K562 (cell line): ENCODE data around the gene DESI1. TPM values are rescaled to one million over a fixed set of nuclear protein-coding genes. Genes with fewer than 3 reads are reported as not detected.
"Not testable (repeated sequence)": the region's sequence is repeated elsewhere in the genome, so short reads cannot be mapped to it uniquely, and the experiment has no call there.

Experiments used
- ATAC-seq: fragments of 200-7000 bp; cut with Tn5 transposase; 3 replicates; pipeline ENCODE4 v1.9.1; 2020; ENCODE audit warnings: moderate library complexity
- BruUV-seq: library from RNA; stranded (reverse); fragments of 400-500 nt; replicated peaks from 2 replicates; lab custom pipeline; 2021; lab: Mats Ljungman, UMichigan
- CTCF ChIA-PET: fragments of 300-600 bp; formaldehyde crosslinking; extraction: SDS; loops from one replicate; lab custom pipeline; 2021; ENCODE audit warnings: low intra/inter-chr PET ratio; lab: Yijun Ruan, JAX
- POLR2A ChIA-PET: fragments of 300-600, 350-650 bp; sonication (Branson Sonifier 250); formaldehyde crosslinking; extraction: SDS; loops from one replicate; lab custom pipeline; 2021; ENCODE audit warnings: antibody characterized with exemption, inconsistent platforms; lab: Yijun Ruan, JAX
- DNase-seq, 4 experiments: peaks; one replicate each; pipeline versions ENCODE4 v3.0.0 to v3.0.0-alpha.2; 2011 to 2018; ENCODE audit warnings: low spot score in 3 of 4, mixed read lengths in 3 of 4; ENCODE audit errors: extremely low read depth in 1 of 4
- FAIRE-seq: peaks from 2 replicates; lab custom pipeline; 2011; peaks lifted over from hg19 to GRCh38; lab: Jason Lieb, UNC
- H2AFZ ChIP-seq: 2 replicates; pipeline ENCODE4 v1.6.0; 2011; ENCODE audit warnings: low read depth, low read length, control low read depth, inconsistent platforms
- H3K27ac ChIP-seq: fragments of 200-600 bp; 3 replicates; pipeline ENCODE4 v1.8.0; 2011; ENCODE audit warnings: low read depth, mild to moderate bottlenecking, control low read depth, inconsistent platforms, low read length, moderate library complexity, mixed read lengths; ENCODE audit errors: extremely low read depth
- H3K27me3 ChIP-seq, 2 experiments: fragments of 300-600 bp in 1 of 2; 2 replicates in 1 of 2; 3 replicates in 1 of 2; pipeline versions ENCODE4 v1.6.0 to v1.8.0; 2011; ENCODE audit warnings: inconsistent platforms in 2 of 2, low read length in 2 of 2, mild to moderate bottlenecking in 1 of 2, mixed read lengths in 1 of 2, moderate library complexity in 1 of 2; ENCODE audit not compliant: control insufficient read depth in 2 of 2, insufficient read depth in 2 of 2
- H3K36me3 ChIP-seq: fragments of 300-600 bp; 3 replicates; pipeline ENCODE4 v1.8.0; 2011; ENCODE audit warnings: mild to moderate bottlenecking, low read length, inconsistent platforms; ENCODE audit not compliant: control insufficient read depth, insufficient read depth
- H3K4me1 ChIP-seq, 2 experiments: fragments of 200-600 bp in 1 of 2; replicated peaks in 1 of 2; 2 replicates in 1 of 2; 3 replicates in 1 of 2; pipeline versions ENCODE4 v1.5.1 to v1.8.0; 2011; ENCODE audit warnings: inconsistent platforms in 2 of 2, low read length in 2 of 2, mild to moderate bottlenecking in 1 of 2, mixed read lengths in 1 of 2, moderate library complexity in 1 of 2; ENCODE audit not compliant: control insufficient read depth in 2 of 2, insufficient read depth in 2 of 2
- H3K4me2 ChIP-seq: 2 replicates; pipeline ENCODE4 v1.6.1; 2011; ENCODE audit warnings: low read length, control low read depth, inconsistent platforms, mixed read lengths; ENCODE audit not compliant: insufficient read depth
- H3K4me3 ChIP-seq: fragments of 200-600 bp; sonication (generic), shearing (Covaris generic); 2 replicates; pipeline ENCODE4 v1.5.1; 2016; ENCODE audit warnings: control low read depth, inconsistent platforms
- H3K79me2 ChIP-seq: fragments of 200-600 bp; 3 replicates; pipeline ENCODE4 v1.8.0; 2011; ENCODE audit warnings: low read length, inconsistent platforms; ENCODE audit not compliant: control insufficient read depth, insufficient read depth
- H3K9ac ChIP-seq, 2 experiments: 2 replicates each; pipeline versions ENCODE4 v1.6.0 to v1.6.1; 2011; ENCODE audit warnings: low read depth in 2 of 2, low read length in 2 of 2, control low read depth in 1 of 2, inconsistent platforms in 1 of 2, mild to moderate bottlenecking in 1 of 2, mixed read lengths in 1 of 2; ENCODE audit not compliant: insufficient read depth in 1 of 2
- H3K9me1 ChIP-seq: one replicate; pipeline ENCODE4 v1.6.0; 2011; ENCODE audit warnings: inconsistent platforms, mild to moderate bottlenecking, low read length, moderate library complexity; ENCODE audit not compliant: control insufficient read depth, insufficient read depth
- H3K9me3 ChIP-seq: replicated peaks from 2 replicates; pipeline ENCODE4 v1.5.1; 2011; ENCODE audit warnings: low read depth, low read length, inconsistent platforms; ENCODE audit not compliant: control insufficient read depth, insufficient read depth
- H4K20me1 ChIP-seq: replicated peaks from 2 replicates; pipeline ENCODE4 v1.6.1; 2011; ENCODE audit warnings: low read length, inconsistent platforms, mixed read lengths; ENCODE audit not compliant: control insufficient read depth, insufficient read depth
- MLLT1 ChIP-seq, 2 experiments: fragments of 450-650 bp; IDR thresholded peaks; 2 replicates each; pipeline ENCODE4 v1.6.1; 2016
- TSHZ1 ChIP-seq: fragments of 250-450 bp; sonication (Bioruptor Pico); IDR thresholded peaks from 2 replicates; pipeline ENCODE4 v1.4.0; 2020; ENCODE audit warnings: mild to moderate bottlenecking, moderate library complexity
- WGBS: fragments of 100-300 bp; shearing (Covaris generic); methylation state at CpG from one replicate; pipeline ENCODE4 v1.1.6; 2016; ENCODE audit warnings: low coverage, mixed read lengths; ENCODE audit not compliant: insufficient coverage; ENCODE audit errors: missing lambda C conversion rate; 5-methylcytosine and 5-hydroxymethylcytosine counted together
- in situ Hi-C: fragments of 300-500 bp; cut with MboI; formaldehyde crosslinking; loops from 4 replicates; pipeline ENCODE4 v1.15.0; 2018; ENCODE audit warnings: inconsistent platforms, mixed read lengths
- intact Hi-C: fragments of 100-400 bp; cut with micrococcal nuclease; formaldehyde crosslinking; loops from 2 replicates; pipeline ENCODE4 v1.14.2; 2022
- polyA plus RNA-seq, 8 experiments: library from polyadenylated mRNA; depleted of rRNA in 4 of 8; stranded (reverse) in 5 of 8; unstranded in 3 of 8; fragments of >200 nt; fragmentation: Nextera tagmentation in 2 of 8; fragmentation: Illumina TruSeq in 1 of 8; extraction: Ambion mirVana in 2 of 8; extraction: Trizol in 1 of 8; gene quantifications; 2 replicates each; pipeline versions ENCODE4 v1.2.1 to v1.2.3, GENCODE V29; 2011 to 2014; ENCODE audit warnings: inconsistent platforms in 1 of 8, missing spikeins in 1 of 8
- total RNA-seq, 7 experiments: library from RNA; depleted of rRNA in 6 of 7; stranded (reverse); fragments of >200 nt in 6 of 7; fragmentation: Illumina TruSeq in 2 of 7; extraction: Trizol in 2 of 7; gene quantifications; 2 replicates each; pipeline versions ENCODE4 v1.2.1 to v1.2.3, GENCODE V29; 2011 to 2021; ENCODE audit warnings: low replicate concordance in 1 of 7

DESI1 gene
- total and polyA plus RNA-seq, 9 of the 15 experiments (the other 6 are each of a cell fraction or from before 2014, with no cell fraction given), result 7.2 to 45.9 (median 29.8) TPM

GRCh38 chr22:41558241-41558630 is 62.6 kb downstream of the DESI1 start:
- DNase-seq, H3K4me3 ChIP-seq, H3K79me2 ChIP-seq, ATAC-seq, in situ Hi-C loops, H4K20me1 ChIP-seq, H3K27me3 ChIP-seq, H3K9ac ChIP-seq, H3K4me2 ChIP-seq, FAIRE-seq, intact Hi-C loops, H3K27ac ChIP-seq, H3K9me3 ChIP-seq, CTCF ChIA-PET, H3K36me3 ChIP-seq, H2AFZ ChIP-seq, BruUV-seq, H3K9me1 ChIP-seq: not testable (repeated sequence)
- 83% methylated on average over 6 of the region's 13 CpGs for WGBS
- POLR2A ChIA-PET, result interaction anchor here (1.0 to 1.2 kb wide), 2 partner anchors 9 kb away, joined by 3 read pairs; no protein-coding TSS in a partner anchor
- peaks cover 9 to 35% of the 10 kb centered on the region in 2 experiments; a peak in 4 of 5 replicates for H3K4me1 ChIP-seq

GRCh38 chr22:41557401-41558240 is 63.2 kb downstream of the DESI1 start:
- DNase-seq (peak; percentile 22 to 55 (median 48)), FAIRE-seq (no peak), ATAC-seq (peak; percentile 52; the same call in 2 of the 3 replicates)
- ChIA-PET POLR2A (interaction anchor here (0.6 to 1.2 kb wide), 3 partner anchors 9 to 532 kb away, joined by 3 read pairs; no protein-coding TSS in a partner anchor), CTCF (no interaction called here)
- Histone ChIP-seq H3K4me1 (peaks cover 3 to 29% of the 10 kb centered on the region in 2 experiments; a peak in 4 of 5 replicates), H3K27ac (no peak overlapping the region), H3K9me1 (no peaks in the 10 kb centered on the region), H3K4me3 (no peak overlapping the region), H4K20me1 (no peaks in the 10 kb centered on the region), H3K9me3 (no peaks in the 10 kb centered on the region), H3K36me3 (no peaks in the 10 kb centered on the region), H3K9ac (peak overlapping the region in 1 of 2 experiments; percentile 74; a peak in 2 of 4 replicates), H2AFZ (peak overlapping the region; percentile 60), H3K27me3 (no peaks in the 10 kb centered on the region), H3K4me2 (no peak overlapping the region), H3K79me2 (no peaks in the 10 kb centered on the region)
- WGBS, result 50% methylated on average over 13 of the region's 19 CpGs
- in situ Hi-C loops, result no loop called here
- TF ChIP-seq TSHZ1 (no peak), MLLT1 (IDR thresholded peaks at IDR 0.05) (no peak)
- BruUV-seq, result no TSS peak
- intact Hi-C loops, result no loop called here
